CD14-positive monocyte (primary cell): Measurements from ENCODE around the gene EXOC1. TPM values are rescaled to one million over a fixed set of nuclear protein-coding genes. Genes with fewer than 3 reads are reported as not detected.

Experiments used
- DNase-seq, 3 donors: peaks; one replicate each; pipeline ENCODE4 v3.0.0-alpha.2; 2011 to 2022
- H2AFZ ChIP-seq: 2 replicates; pipeline ENCODE4 v1.6.0; 2012; ENCODE audit warnings: mild to moderate bottlenecking, low read depth, low read length, inconsistent platforms; ENCODE audit not compliant: insufficient read depth, poor library complexity, severe bottlenecking
- H3K27ac ChIP-seq, 2 donors: 1 replicate in 1 of 2; 2 replicates in 1 of 2; pipeline ENCODE4 v1.5.1; 2012 to 2013; ENCODE audit warnings: low read length in 2 of 2, control low read depth in 1 of 2, inconsistent platforms in 1 of 2, low read depth in 1 of 2, mild to moderate bottlenecking in 1 of 2
- H3K27me3 ChIP-seq, 2 donors: one replicate each; pipeline versions ENCODE4 v1.6.0 to v1.6.1; 2011 to 2013; ENCODE audit warnings: low read length in 2 of 2; ENCODE audit not compliant: control insufficient read depth in 2 of 2, insufficient read depth in 2 of 2
- H3K36me3 ChIP-seq, 2 donors: replicated peaks in 1 of 2; 1 replicate in 1 of 2; 2 replicates in 1 of 2; pipeline versions ENCODE4 v1.5.1 to v1.6.1; 2012 to 2013; ENCODE audit warnings: low read length in 2 of 2, control low read depth in 1 of 2, inconsistent platforms in 1 of 2, mild to moderate bottlenecking in 1 of 2; ENCODE audit not compliant: insufficient read depth in 2 of 2, control insufficient read depth in 1 of 2
- H3K4me1 ChIP-seq, 2 donors: 1 replicate in 1 of 2; 2 replicates in 1 of 2; pipeline versions ENCODE4 v1.5.1 to v1.6.1; 2012 to 2013; ENCODE audit warnings: low read length in 2 of 2, control low read depth in 1 of 2, inconsistent platforms in 1 of 2, mild to moderate bottlenecking in 1 of 2, moderate library complexity in 1 of 2; ENCODE audit not compliant: insufficient read depth in 2 of 2, control insufficient read depth in 1 of 2
- H3K4me2 ChIP-seq: replicated peaks from 2 replicates; pipeline ENCODE3; 2012; ENCODE audit warnings: low read length, moderate library complexity, mild to moderate bottlenecking; ENCODE audit not compliant: poor library complexity, severe bottlenecking; ENCODE audit errors: extremely low read depth
- H3K4me3 ChIP-seq, 3 experiments: fragments of 200-600 bp in 1 of 3; sonication (generic) in 1 of 3; replicated peaks in 1 of 3; 1 replicate in 2 of 3; 2 replicates in 1 of 3; pipeline ENCODE4 v1.5.1; 2011 to 2013; ENCODE audit warnings: low read length in 3 of 3, mild to moderate bottlenecking in 3 of 3, control low read depth in 2 of 3, low read depth in 2 of 3, inconsistent platforms in 1 of 3, moderate library complexity in 1 of 3
- H3K79me2 ChIP-seq: 2 replicates; pipeline ENCODE4 v1.6.0; 2012; ENCODE audit warnings: mild to moderate bottlenecking, control low read depth, inconsistent platforms, low read length, moderate library complexity; ENCODE audit not compliant: insufficient read depth
- H3K9ac ChIP-seq: 2 replicates; pipeline ENCODE4 v1.6.0; 2017; ENCODE audit warnings: low read length, mild to moderate bottlenecking; ENCODE audit not compliant: insufficient read depth, poor library complexity, severe bottlenecking
- H3K9me3 ChIP-seq, 2 donors: replicated peaks in 1 of 2; 1 replicate in 1 of 2; 2 replicates in 1 of 2; pipeline versions ENCODE4 v1.5.1 to v1.6.1; 2012 to 2013; ENCODE audit warnings: low read length in 2 of 2, control low read depth in 1 of 2; ENCODE audit not compliant: control insufficient read depth in 1 of 2, insufficient read depth in 1 of 2
- H4K20me1 ChIP-seq: 2 replicates; pipeline ENCODE4 v1.6.0; 2012; ENCODE audit warnings: mild to moderate bottlenecking, low read length, control low read depth, moderate library complexity; ENCODE audit not compliant: insufficient read depth
- H3K27ac Mint-ChIP-seq, 7 donors: one replicate each; pipeline ENCODE4 v1.8.0; 2020; ENCODE audit warnings: mild to moderate bottlenecking in 7 of 7, mixed read lengths in 7 of 7, moderate library complexity in 6 of 7, inconsistent platforms in 2 of 7
- H3K27me3 Mint-ChIP-seq, 3 donors: one replicate each; pipeline ENCODE4 v1.8.0; 2021 to 2022; ENCODE audit warnings: low read depth in 3 of 3, mild to moderate bottlenecking in 3 of 3, mixed read lengths in 3 of 3, moderate library complexity in 3 of 3, inconsistent platforms in 1 of 3
- H3K36me3 Mint-ChIP-seq, 2 donors: one replicate each; pipeline ENCODE4 v1.8.0; 2020; ENCODE audit warnings: mixed read lengths in 2 of 2, inconsistent platforms in 1 of 2, mild to moderate bottlenecking in 1 of 2
- H3K4me1 Mint-ChIP-seq: one replicate; pipeline ENCODE4 v1.8.0; 2020; ENCODE audit warnings: mild to moderate bottlenecking, mixed read lengths
- H3K4me3 Mint-ChIP-seq, 2 donors: one replicate each; pipeline ENCODE4 v1.8.0; 2020; ENCODE audit warnings: mild to moderate bottlenecking in 2 of 2, mixed read lengths in 2 of 2, moderate library complexity in 1 of 2
- H3K9me3 Mint-ChIP-seq, 7 donors: one replicate each; pipeline ENCODE4 v1.8.0; 2020 to 2022; ENCODE audit warnings: mixed read lengths in 7 of 7, mild to moderate bottlenecking in 6 of 7, moderate library complexity in 6 of 7, inconsistent platforms in 2 of 7
- WGBS: methylation state at CpG from one replicate; pipeline ENCODE4 v1.1.5; 2013; ENCODE audit warnings: missing lambda C conversion rate; ENCODE audit not compliant: insufficient coverage; 5-methylcytosine and 5-hydroxymethylcytosine counted together
- intact Hi-C, 2 donors: fragments of 100-400 bp; cut with micrococcal nuclease; formaldehyde crosslinking; loops; one replicate each; pipeline versions ENCODE4 v1.15.0 to v1.15.1; 2023
- polyA plus RNA-seq, 3 donors: library from polyadenylated mRNA; depleted of rRNA in 1 of 3; unstranded in 2 of 3; stranded (reverse) in 1 of 3; fragments of 300-500 nt in 2 of 3; fragments of >200 nt in 1 of 3; fragmentation: Illumina TruSeq in 2 of 3; gene quantifications; 1 replicate in 2 of 3; 2 replicates in 1 of 3; pipeline ENCODE4 v1.2.3, GENCODE V29; 2012 to 2021
- TF ChIP-seq, protein P1 (sequence below): fragments of 200-600 bp; IDR thresholded peaks from one replicate; pipeline ENCODE4 v1.8.0; 2022; ENCODE audit warnings: antibody characterized with exemption, mild to moderate bottlenecking

EXOC1 gene
- polyA plus RNA-seq, 3 donors = 13.7 to 22.9 (median 21.2) TPM

DNA sequence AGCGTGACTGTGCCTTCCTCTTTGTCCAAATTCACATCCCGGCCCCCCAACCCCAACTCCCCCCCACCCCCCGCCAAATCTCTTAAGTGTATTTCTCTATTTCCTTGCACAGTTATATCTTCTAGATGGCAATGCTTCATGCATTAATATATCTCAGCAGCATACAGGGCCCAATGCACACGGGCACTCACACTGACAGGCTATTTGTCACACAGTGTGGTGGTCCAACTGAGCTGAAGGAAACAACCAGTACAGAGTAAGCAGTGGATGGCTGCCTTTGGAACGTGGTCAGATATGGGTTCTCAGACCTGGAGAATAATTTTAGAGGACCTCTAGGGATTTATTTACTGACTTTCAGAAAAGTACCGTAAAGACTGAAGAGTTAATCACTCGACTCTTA, 681 bp downstream of the EXOC1 start:
- Mint-ChIP-seq H3K36me3 (peaks cover 16 to 18% of the 10 kb centered on the region in 2 donors), H3K4me1 (peaks cover 8% of the 10 kb centered on the region), H3K27me3 (peaks cover 0 to 4% (median 2%) of the 10 kb centered on the region in 3 donors), H3K9me3 (peaks cover 0 to 16% (median 2%) of the 10 kb centered on the region in 7 donors), H3K4me3 (no peak overlapping the region), H3K27ac (peak overlapping the region; percentile 93 to 97 (median 96))
- no peak for DNase-seq
- H3K4me1 ChIP-seq = peaks cover 8 to 15% of the 10 kb centered on the region in 2 donors
- H3K4me3 ChIP-seq = peak overlapping the region; percentile 92 to 100 (median 99)
- TF ChIP-seq, protein P1, sequence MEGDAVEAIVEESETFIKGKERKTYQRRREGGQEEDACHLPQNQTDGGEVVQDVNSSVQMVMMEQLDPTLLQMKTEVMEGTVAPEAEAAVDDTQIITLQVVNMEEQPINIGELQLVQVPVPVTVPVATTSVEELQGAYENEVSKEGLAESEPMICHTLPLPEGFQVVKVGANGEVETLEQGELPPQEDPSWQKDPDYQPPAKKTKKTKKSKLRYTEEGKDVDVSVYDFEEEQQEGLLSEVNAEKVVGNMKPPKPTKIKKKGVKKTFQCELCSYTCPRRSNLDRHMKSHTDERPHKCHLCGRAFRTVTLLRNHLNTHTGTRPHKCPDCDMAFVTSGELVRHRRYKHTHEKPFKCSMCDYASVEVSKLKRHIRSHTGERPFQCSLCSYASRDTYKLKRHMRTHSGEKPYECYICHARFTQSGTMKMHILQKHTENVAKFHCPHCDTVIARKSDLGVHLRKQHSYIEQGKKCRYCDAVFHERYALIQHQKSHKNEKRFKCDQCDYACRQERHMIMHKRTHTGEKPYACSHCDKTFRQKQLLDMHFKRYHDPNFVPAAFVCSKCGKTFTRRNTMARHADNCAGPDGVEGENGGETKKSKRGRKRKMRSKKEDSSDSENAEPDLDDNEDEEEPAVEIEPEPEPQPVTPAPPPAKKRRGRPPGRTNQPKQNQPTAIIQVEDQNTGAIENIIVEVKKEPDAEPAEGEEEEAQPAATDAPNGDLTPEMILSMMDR = no peak
- peak overlapping the region; percentile 72 to 98 for H3K27ac ChIP-seq
- intact Hi-C loops = loop anchor here (5.0 to 10.0 kb wide), 5 partner anchors 91 to 509 kb away; partner anchors contain the start of genes CEP135 (in 2 of the 2), CLOCK (in 2 of the 2) and SRD5A3 (in 1 of the 2)
- peaks cover 5% of the 10 kb centered on the region for H4K20me1 ChIP-seq
- peaks cover 9 to 13% of the 10 kb centered on the region in 2 donors for H3K36me3 ChIP-seq
- no peaks in the 10 kb centered on the region for H3K9me3 ChIP-seq
- peaks cover 0 to 2% of the 10 kb centered on the region in 2 donors for H3K27me3 ChIP-seq
- H3K4me2 ChIP-seq = peak overlapping the region; percentile 77
- WGBS = 7% methylated on average over 2 of the region's 7 CpGs
- H3K79me2 ChIP-seq = peaks cover 52% of the 10 kb centered on the region
- H2AFZ ChIP-seq = peak overlapping the region; percentile 96
- peak overlapping the region; percentile 95 for H3K9ac ChIP-seq

DNA sequence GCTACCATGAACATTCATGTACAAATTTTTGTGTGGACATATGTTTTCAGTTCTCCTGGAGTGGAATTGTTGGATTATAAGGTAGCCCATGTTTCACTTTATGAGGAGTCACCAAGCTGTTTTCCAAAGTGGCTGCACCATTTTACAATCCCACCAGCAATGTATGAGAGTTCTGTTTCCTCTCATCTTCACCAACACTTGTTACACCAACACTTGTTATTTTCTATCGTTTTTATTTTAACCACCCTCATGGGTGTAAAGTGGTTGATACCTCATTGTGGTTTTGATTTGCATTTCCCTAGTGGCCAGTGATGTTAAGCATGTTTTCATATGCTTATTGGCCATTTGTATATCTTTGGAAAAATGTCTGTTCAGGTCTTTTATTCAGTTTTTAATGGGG, 4.1 kb downstream of the EXOC1 start:
- Histone ChIP-seq H2AFZ (no peak overlapping the region), H3K27ac (no peak overlapping the region), H3K36me3 (peaks cover 40 to 47% of the 10 kb centered on the region in 2 donors), H4K20me1 (peaks cover 9% of the 10 kb centered on the region), H3K4me1 (peaks cover 8 to 15% of the 10 kb centered on the region in 2 donors), H3K27me3 (no peaks in the 10 kb centered on the region), H3K4me2 (no peak overlapping the region), H3K4me3 (no peak overlapping the region), H3K9me3 (no peaks in the 10 kb centered on the region), H3K9ac (no peak overlapping the region), H3K79me2 (peaks cover 62% of the 10 kb centered on the region)
- WGBS = no CpG with 5 or more reads among the region's 1 CpG
- Mint-ChIP-seq H3K36me3 (peaks cover 40 to 46% of the 10 kb centered on the region in 2 donors), H3K27me3 (no peaks in the 10 kb centered on the region), H3K4me1 (peaks cover 8% of the 10 kb centered on the region), H3K27ac (no peak overlapping the region), H3K9me3 (peaks cover 0 to 11% (median 2%) of the 10 kb centered on the region in 7 donors), H3K4me3 (no peak overlapping the region)
- TF ChIP-seq, protein P1 = no peak
- intact Hi-C loops = loop anchor here in 1 of 2 donors (10.0 kb wide), 3 partner anchors 87 to 513 kb away; partner anchors contain the start of genes CEP135 and SRD5A3
- no peak for DNase-seq
